ENCODE data around the gene MTERF4.

MTERF4 gene

GRCh38 chr2:241121008-241121407 lies 18.9 kb upstream of the MTERF4 start:
- TF ChIP-seq CTCF (IDR thresholded peaks at IDR 0.05; ENCODE audit: low read depth, low read length, missing control alignments): no peak
- no peak for DNase-seq (ENCODE audit: extremely low read depth, low read depth)

GRCh38 chr2:241120440-241120839 lies 18.4 kb upstream of the MTERF4 start:
- no peak for TF ChIP-seq CTCF (IDR thresholded peaks at IDR 0.05; ENCODE audit: low read depth, low read length, missing control alignments)
- no peak for DNase-seq (ENCODE audit: extremely low read depth, low read depth)

More at GRCh38 chr2:241121008-241121407, 18.9 kb upstream of the MTERF4 start:
- no peak overlapping the region for H3K4me3 ChIP-seq (replicated peaks; ENCODE audit: low read depth, low read length)

GRCh38 chr2:241118737-241119505 lies 16.8 kb upstream of the MTERF4 start:
- no peak overlapping the region for H3K4me3 ChIP-seq (replicated peaks; ENCODE audit: low read depth, low read length)
- DNase-seq (ENCODE audit: extremely low read depth, low read depth): no peak
- TF ChIP-seq CTCF (IDR thresholded peaks at IDR 0.05; ENCODE audit: low read depth, low read length, missing control alignments): no peak

More at GRCh38 chr2:241120440-241120839, 18.4 kb upstream of the MTERF4 start:
- H3K4me3 ChIP-seq (replicated peaks; ENCODE audit: low read depth, low read length): no peak overlapping the region

GRCh38 chr2:241116606-241117560 lies 14.8 kb upstream of the MTERF4 start:
- TF ChIP-seq CTCF (IDR thresholded peaks at IDR 0.05; ENCODE audit: low read depth, low read length, missing control alignments): no peak
- DNase-seq (ENCODE audit: extremely low read depth, low read depth): no peak
- no peak overlapping the region for H3K4me3 ChIP-seq (replicated peaks; ENCODE audit: low read depth, low read length)

- DNase-seq (ENCODE audit: extremely low read depth, low read depth): no peak
- no peak for TF ChIP-seq CTCF (IDR thresholded peaks at IDR 0.05; ENCODE audit: low read depth, low read length, missing control alignments)
- H3K4me3 ChIP-seq (replicated peaks; ENCODE audit: low read depth, low read length): no peak overlapping the region
Observed at GRCh38 chr2:241115361-241115760, 13.3 kb upstream of the MTERF4 start.

GRCh38 chr2:241114836-241115235 lies 12.7 kb upstream of the MTERF4 start:
- DNase-seq (ENCODE audit: extremely low read depth, low read depth): no peak
- no peak overlapping the region for H3K4me3 ChIP-seq (replicated peaks; ENCODE audit: low read depth, low read length)
- no peak for TF ChIP-seq CTCF (IDR thresholded peaks at IDR 0.05; ENCODE audit: low read depth, low read length, missing control alignments)
